Measurements from ENCODE around the gene GPR137B.

The GPR137B gene

GRCh38 chr1:236103646-236104218 is 38.6 kb upstream of the GPR137B start:
- no peaks in the 10 kb centered on the region for H3K27me3 ChIP-seq (replicated peaks)
- DNase-seq = peak; percentile 51
- peak; percentile 76 for TF ChIP-seq CTCF (IDR thresholded peaks at IDR 0.05; ENCODE audit: low read depth, low read length, missing control alignments)
- no peak overlapping the region for H3K4me3 ChIP-seq (ENCODE audit: low read depth, low read length)
- no peaks in the 10 kb centered on the region for H3K36me3 ChIP-seq (replicated peaks)
- no peak overlapping the region for H3K27ac ChIP-seq
- in situ Hi-C loops (cut with HindIII; ENCODE audit: low pct_ligation_motif_present, low sequenced_read_pairs) = loop anchor here (25.0 kb wide), 1 partner anchor 384 kb away; no protein-coding TSS in a partner anchor

GRCh38 chr1:236107121-236107907 is 35.0 kb upstream of the GPR137B start:
- in situ Hi-C loops (cut with HindIII; ENCODE audit: low pct_ligation_motif_present, low sequenced_read_pairs) = loop anchor here (25.0 kb wide), 1 partner anchor 380 kb away; no protein-coding TSS in a partner anchor

GRCh38 chr1:236108027-236108648 is 34.2 kb upstream of the GPR137B start:
- Histone ChIP-seq H3K36me3 (replicated peaks) (no peaks in the 10 kb centered on the region), H3K27me3 (replicated peaks) (no peaks in the 10 kb centered on the region), H3K4me3 (ENCODE audit: low read depth, low read length) (no peak overlapping the region), H3K27ac (no peak overlapping the region)
- DNase-seq = no peak
- in situ Hi-C loops (cut with HindIII; ENCODE audit: low pct_ligation_motif_present, low sequenced_read_pairs) = loop anchor here (25.0 kb wide), 1 partner anchor 379 kb away; no protein-coding TSS in a partner anchor
- no peak for TF ChIP-seq CTCF (IDR thresholded peaks at IDR 0.05; ENCODE audit: low read depth, low read length, missing control alignments)

More at GRCh38 chr1:236107121-236107907, 35.0 kb upstream of the GPR137B start:
- no peak for TF ChIP-seq CTCF (IDR thresholded peaks at IDR 0.05; ENCODE audit: low read depth, low read length, missing control alignments)
- DNase-seq = no peak
- H3K27me3 ChIP-seq (replicated peaks) = no peaks in the 10 kb centered on the region
- H3K4me3 ChIP-seq (ENCODE audit: low read depth, low read length) = no peak overlapping the region
- H3K36me3 ChIP-seq (replicated peaks) = no peaks in the 10 kb centered on the region
- no peak overlapping the region for H3K27ac ChIP-seq

GRCh38 chr1:236110137-236110536 is 32.2 kb upstream of the GPR137B start:
- Histone ChIP-seq H3K4me3 (ENCODE audit: low read depth, low read length) (no peak overlapping the region), H3K36me3 (replicated peaks) (no peaks in the 10 kb centered on the region), H3K27ac (no peak overlapping the region), H3K27me3 (replicated peaks) (no peaks in the 10 kb centered on the region)
- TF ChIP-seq CTCF (IDR thresholded peaks at IDR 0.05; ENCODE audit: low read depth, low read length, missing control alignments) = no peak
- in situ Hi-C loops (cut with HindIII; ENCODE audit: low pct_ligation_motif_present, low sequenced_read_pairs) = loop anchor here (25.0 kb wide), 1 partner anchor 377 kb away; no protein-coding TSS in a partner anchor
- DNase-seq = no peak

- Histone ChIP-seq H3K4me3 (ENCODE audit: low read depth, low read length) (no peak overlapping the region), H3K27ac (no peak overlapping the region), H3K27me3 (replicated peaks) (no peaks in the 10 kb centered on the region), H3K36me3 (replicated peaks) (no peaks in the 10 kb centered on the region)
- no peak for TF ChIP-seq CTCF (IDR thresholded peaks at IDR 0.05; ENCODE audit: low read depth, low read length, missing control alignments)
- DNase-seq = no peak
- in situ Hi-C loops (cut with HindIII; ENCODE audit: low pct_ligation_motif_present, low sequenced_read_pairs) = loop anchor here (25.0 kb wide), 1 partner anchor 376 kb away; no protein-coding TSS in a partner anchor
Observed at GRCh38 chr1:236111527-236112331, 30.6 kb upstream of the GPR137B start.

Measured in brain microvascular endothelial cell (primary cell).